H7 (cell line): ENCODE data around the gene TYW1B. TPM values are rescaled to one million over a fixed set of nuclear protein-coding genes. Genes with fewer than 3 reads are reported as not detected.
"Not testable (repeated sequence)": the region's sequence is repeated elsewhere in the genome, so short reads cannot be mapped to it uniquely, and the experiment has no call there.

Source experiments
- DNase-seq: peaks from one replicate; pipeline ENCODE4 v3.0.0; 2012
- H3K27me3 ChIP-seq: 2 replicates; pipeline ENCODE4 v1.6.0; 2011; ENCODE audit warnings: mild to moderate bottlenecking, low read length; ENCODE audit not compliant: control insufficient read depth, insufficient read depth
- H3K36me3 ChIP-seq: replicated peaks from 2 replicates; pipeline ENCODE4 v1.5.1; 2011; ENCODE audit warnings: low read length; ENCODE audit not compliant: control insufficient read depth, insufficient read depth
- H3K4me3 ChIP-seq: 2 replicates; pipeline ENCODE4 v1.5.1; 2011; ENCODE audit warnings: low read depth, mild to moderate bottlenecking, control low read depth, low read length, moderate library complexity; ENCODE audit not compliant: insufficient read depth
- total RNA-seq: library from RNA; depleted of rRNA; stranded (reverse); fragments of >200 nt; shearing (Covaris generic); gene quantifications from 2 replicates; pipeline ENCODE4 v1.2.3, GENCODE V29; 2014

TYW1B gene
- total RNA-seq, 1 experiment from 2014 or later = 0.62 TPM

GRCh38 chr7:72621761-72622187 lies 206.2 kb downstream of the TYW1B start:
- not testable (repeated sequence) for H3K27me3 ChIP-seq, H3K4me3 ChIP-seq, DNase-seq, H3K36me3 ChIP-seq

GRCh38 chr7:72620923-72621322 lies 207.1 kb downstream of the TYW1B start:
- H3K27me3 ChIP-seq, H3K4me3 ChIP-seq, H3K36me3 ChIP-seq: not testable (repeated sequence)
- peak; percentile 4 for DNase-seq

GRCh38 chr7:72618435-72619180 lies 209.4 kb downstream of the TYW1B start:
- H3K36me3 ChIP-seq, DNase-seq, H3K27me3 ChIP-seq, H3K4me3 ChIP-seq: not testable (repeated sequence)

GRCh38 chr7:72609761-72610160 lies 218.2 kb downstream of the TYW1B start:
- H3K27me3 ChIP-seq, H3K4me3 ChIP-seq, DNase-seq, H3K36me3 ChIP-seq: not testable (repeated sequence)

GRCh38 chr7:72607988-72608387 lies 220.0 kb downstream of the TYW1B start:
- H3K4me3 ChIP-seq, DNase-seq, H3K36me3 ChIP-seq, H3K27me3 ChIP-seq: not testable (repeated sequence)

DNA sequence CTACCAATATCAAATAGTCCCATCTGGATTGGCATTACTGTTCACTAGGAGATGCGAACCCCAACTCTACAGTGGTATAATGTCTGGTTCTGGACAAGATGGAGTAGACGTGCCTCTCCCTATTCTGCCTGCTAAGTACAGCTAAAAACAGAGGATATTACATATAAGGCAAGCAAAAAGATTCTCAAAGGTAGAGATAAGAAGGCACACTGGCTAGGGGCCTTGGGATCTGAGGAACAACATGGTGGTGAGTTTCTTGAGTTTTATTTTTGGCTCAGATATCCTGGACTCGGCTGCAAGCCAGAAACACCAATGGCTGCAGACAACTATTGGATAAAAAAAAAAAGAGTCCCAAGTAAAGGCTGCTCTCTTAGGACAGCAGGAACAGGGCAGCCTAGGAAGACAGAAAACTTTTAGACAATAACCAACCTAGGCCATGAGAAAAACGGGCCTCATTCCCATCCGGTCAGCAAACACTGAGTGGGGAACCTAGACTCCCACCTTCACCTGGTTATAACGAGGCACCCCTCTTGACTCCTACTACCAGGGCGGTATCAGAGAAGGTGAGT lies 222.1 kb downstream of the TYW1B start:
- DNase-seq, H3K4me3 ChIP-seq, H3K36me3 ChIP-seq, H3K27me3 ChIP-seq: not testable (repeated sequence)

- H3K36me3 ChIP-seq, H3K27me3 ChIP-seq, DNase-seq, H3K4me3 ChIP-seq: not testable (repeated sequence)
These were observed 223.0 kb downstream of the TYW1B start for GRCh38 chr7:72604771-72605611.

DNA sequence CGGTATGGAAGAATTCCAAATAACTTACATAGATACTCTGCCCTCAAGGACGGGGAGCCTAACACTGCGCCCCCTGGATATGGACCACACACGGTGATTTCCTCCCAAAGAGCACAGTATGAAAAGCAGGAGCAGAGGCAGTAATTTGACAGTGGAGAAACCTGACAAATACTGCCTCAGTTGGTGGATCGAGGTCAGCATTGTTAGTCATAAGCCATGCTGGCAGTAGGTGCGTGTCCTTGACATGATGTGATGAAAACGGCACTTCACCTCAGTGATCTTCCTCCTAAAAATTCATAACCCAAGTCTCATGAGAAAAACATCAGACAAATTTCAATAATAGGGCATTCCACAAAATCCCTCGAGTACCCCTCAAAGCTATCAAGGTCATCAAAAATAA lies 224.5 kb downstream of the TYW1B start:
- H3K27me3 ChIP-seq, DNase-seq, H3K4me3 ChIP-seq, H3K36me3 ChIP-seq: not testable (repeated sequence)

DNA sequence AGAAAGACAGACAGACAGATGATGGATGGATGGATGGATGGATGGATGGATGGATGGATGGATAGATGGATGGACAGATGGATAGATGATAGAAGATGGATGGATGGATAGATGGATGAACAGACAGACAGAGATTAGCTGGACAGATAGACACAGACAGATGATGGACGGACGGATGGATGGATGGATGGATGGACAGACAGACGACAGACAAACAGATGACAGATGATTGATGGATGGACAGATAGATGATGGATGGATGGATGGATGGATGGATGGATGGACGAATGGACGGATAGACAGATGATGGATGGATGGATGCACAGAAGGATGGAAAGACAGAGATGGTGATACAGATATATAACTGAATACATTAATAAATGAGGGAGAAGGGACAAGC lies 224.9 kb downstream of the TYW1B start:
- no peak for DNase-seq
- Histone ChIP-seq H3K4me3 (no peak overlapping the region), H3K36me3 (no peaks in the 10 kb centered on the region), H3K27me3 (no peaks in the 10 kb centered on the region)

DNA sequence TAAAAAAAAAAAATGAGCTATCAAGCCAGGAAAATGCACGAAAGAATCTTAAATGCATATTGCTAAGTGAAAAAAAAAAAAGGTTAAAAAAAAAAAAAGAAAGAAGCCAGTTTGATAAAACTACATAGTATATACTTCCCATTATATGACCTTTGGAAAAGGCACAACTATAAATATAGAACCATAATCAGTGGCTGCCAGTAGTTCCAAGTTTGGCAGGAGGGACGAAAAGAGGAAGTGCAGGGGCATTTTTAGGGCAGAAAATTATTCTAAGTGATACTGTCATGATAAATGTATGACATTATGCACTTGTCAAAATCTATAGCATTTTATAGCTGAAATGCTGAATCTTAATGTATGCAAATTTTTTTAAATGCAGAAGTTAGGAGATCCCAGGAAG lies 226.3 kb downstream of the TYW1B start:
- not testable (repeated sequence) for H3K36me3 ChIP-seq, H3K4me3 ChIP-seq, H3K27me3 ChIP-seq, DNase-seq

GRCh38 chr7:72590023-72590422 lies 238.0 kb downstream of the TYW1B start:
- H3K4me3 ChIP-seq, DNase-seq, H3K36me3 ChIP-seq: not testable (repeated sequence)

DNA sequence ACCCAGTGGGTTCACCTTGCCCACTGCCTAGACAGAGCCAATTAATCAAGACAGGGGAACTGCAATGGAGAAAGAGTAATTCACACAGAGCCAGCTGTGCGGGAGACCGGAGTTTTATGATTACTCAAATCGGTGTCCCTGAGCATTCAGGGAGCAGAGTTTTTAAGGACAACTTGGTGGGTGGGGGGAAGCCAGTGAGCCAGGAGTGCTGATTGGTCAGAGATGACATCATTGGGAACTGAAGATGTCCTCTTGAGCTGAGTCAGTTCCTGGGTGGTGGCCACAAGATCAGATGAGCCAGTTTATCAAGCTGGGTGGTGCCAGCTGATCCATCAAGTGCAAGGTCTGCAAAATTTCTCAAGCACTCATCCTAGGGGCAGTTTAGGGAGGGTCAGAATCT lies 240.7 kb downstream of the TYW1B start:
- not testable (repeated sequence) for DNase-seq, H3K4me3 ChIP-seq, H3K27me3 ChIP-seq, H3K36me3 ChIP-seq

More at GRCh38 chr7:72590023-72590422, 238.0 kb downstream of the TYW1B start:
- H3K27me3 ChIP-seq = not testable (repeated sequence)

GRCh38 chr7:72584576-72584975 lies 243.4 kb downstream of the TYW1B start:
- H3K36me3 ChIP-seq, H3K27me3 ChIP-seq, H3K4me3 ChIP-seq, DNase-seq: not testable (repeated sequence)

- H3K4me3 ChIP-seq, DNase-seq, H3K36me3 ChIP-seq, H3K27me3 ChIP-seq: not testable (repeated sequence)
These were observed 244.2 kb downstream of the TYW1B start for GRCh38 chr7:72583620-72584361.
